Motor neuron (in vitro differentiated cells): Measurements from ENCODE around the gene MRTO4. TPM values are rescaled to one million over a fixed set of nuclear protein-coding genes. Genes with fewer than 3 reads are reported as not detected.
"Not testable (repeated sequence)": the region's sequence is repeated elsewhere in the genome, so short reads cannot be mapped to it uniquely, and the experiment has no call there.

Experiments
- ATAC-seq, 8 experiments: fragments of 200-7000 bp; cut with Tn5 transposase; replicated peaks in 6 of 8; 2 replicates each; pipeline ENCODE4 v1.8.0; 2021; ENCODE audit warnings: mild to moderate bottlenecking in 8 of 8, moderate library complexity in 8 of 8
- H3K27ac ChIP-seq, 2 donors: fragments of 250-450 bp; sonication (Bioruptor Pico); 2 replicates each; pipeline ENCODE4 v1.9.0; 2021; ENCODE audit warnings: antibody characterized with exemption in 2 of 2, mild to moderate bottlenecking in 2 of 2, moderate library complexity in 1 of 2
- H3K4me1 ChIP-seq, 2 donors: fragments of 250-450 bp; sonication (Bioruptor Pico); replicated peaks in 1 of 2; 2 replicates each; pipeline ENCODE4 v1.6.1; 2021; ENCODE audit warnings: antibody characterized with exemption in 2 of 2, mild to moderate bottlenecking in 2 of 2, moderate library complexity in 1 of 2
- H3K4me3 ChIP-seq, 5 donors: fragments of 250-450 bp; sonication (Bioruptor Pico); 2 replicates each; pipeline ENCODE4 v1.9.0; 2021; ENCODE audit warnings: antibody characterized with exemption in 5 of 5, mild to moderate bottlenecking in 5 of 5, moderate library complexity in 4 of 5
- WGBS, 10 experiments: fragments of 450-650 bp; shearing (Covaris generic); methylation state at CpG; one replicate each; pipeline ENCODE4 v1.0.0; 2022; 5-methylcytosine and 5-hydroxymethylcytosine counted together
- in situ Hi-C, 9 experiments: fragments of 400-800 bp; cut with MboI; loops; one replicate each; pipeline ENCODE4 v1.15.0; 2021; ENCODE audit warnings: low sequenced_read_pairs in 9 of 9, low pct_unique_long_range_greater_than_20kb in 2 of 9; ENCODE audit not compliant: unreplicated experiment in 9 of 9
- total RNA-seq, 8 experiments: library from RNA; unstranded; fragments of 300-600 nt; gene quantifications; 2 replicates each; pipeline versions ENCODE4 v1.2.3 to v1.2.4, GENCODE V29; 2022

Gene MRTO4
- total RNA-seq, 8 experiments from 2014 or later = 32.1 to 67.3 (median 35.7) TPM

- no peak for ATAC-seq
- no peak overlapping the region for H3K27ac ChIP-seq
- in situ Hi-C loops = no loop called here
- H3K4me1 ChIP-seq = no peaks in the 10 kb centered on the region
- H3K4me3 ChIP-seq = no peak overlapping the region
- 58 to 81% (median 76%) methylated on average over 1 to 11 of the region's 11 CpGs; no CpG with 5 or more reads in 1 of the 10 experiments for WGBS, 10 experiments
Measured at GRCh38 chr1:19268445-19268844, 16.8 kb downstream of the MRTO4 start.

- WGBS, 10 experiments = 31 to 90% (median 64%) methylated on average over 1 to 5 of the region's 9 CpGs; no CpG with 5 or more reads in 2 of the 10 experiments
Measured at GRCh38 chr1:19269427-19270342, 18.1 kb downstream of the MRTO4 start.

GRCh38 chr1:19270343-19270730 lies 18.7 kb downstream of the MRTO4 start:
- ATAC-seq = peak in 3 of 8 experiments; percentile 47 to 84 (median 52)
- H3K4me1 ChIP-seq, H3K4me3 ChIP-seq, in situ Hi-C loops, H3K27ac ChIP-seq: not testable (repeated sequence)
- WGBS, 10 experiments = 76% methylated on average over 6 of the region's 6 CpGs; no CpG with 5 or more reads in 9 of the 10 experiments

More at GRCh38 chr1:19269427-19270342, 18.1 kb downstream of the MRTO4 start:
- ATAC-seq, H3K27ac ChIP-seq, H3K4me1 ChIP-seq, in situ Hi-C loops, H3K4me3 ChIP-seq: not testable (repeated sequence)

GRCh38 chr1:19272064-19272463 lies 20.5 kb downstream of the MRTO4 start:
- no peaks in the 10 kb centered on the region for H3K4me1 ChIP-seq
- H3K27ac ChIP-seq = no peak overlapping the region
- in situ Hi-C loops = no loop called here
- ATAC-seq = peak in 3 of 8 experiments; percentile 66 to 70 (median 66)
- no peak overlapping the region for H3K4me3 ChIP-seq

- in situ Hi-C loops = no loop called here
- ATAC-seq = peak in 2 of 8 experiments; percentile 6 to 8
- Histone ChIP-seq H3K27ac (no peak overlapping the region), H3K4me1 (no peaks in the 10 kb centered on the region), H3K4me3 (no peak overlapping the region)
- WGBS, 10 experiments = 80 to 100% (median 90%) methylated on average over 1 to 9 of the region's 22 CpGs; no CpG with 5 or more reads in 3 of the 10 experiments
Measured at GRCh38 chr1:19273106-19273843, 21.7 kb downstream of the MRTO4 start.

- H3K4me1 ChIP-seq, in situ Hi-C loops, H3K4me3 ChIP-seq, H3K27ac ChIP-seq: not testable (repeated sequence)
- WGBS, 10 experiments = 20 to 100% (median 54%) methylated on average over 1 to 11 of the region's 66 CpGs; no CpG with 5 or more reads in 6 of the 10 experiments
- ATAC-seq = peak in 6 of 8 experiments; percentile 12 to 62 (median 40)
Measured at GRCh38 chr1:19273844-19274531, 22.4 kb downstream of the MRTO4 start.

- ATAC-seq = no peak
- 90 to 100% (median 92%) methylated on average over 2 to 5 of the region's 5 CpGs; no CpG with 5 or more reads in 2 of the 10 experiments for WGBS, 10 experiments
- no peak overlapping the region for H3K4me3 ChIP-seq
- in situ Hi-C loops = no loop called here
- H3K27ac ChIP-seq = no peak overlapping the region
- no peaks in the 10 kb centered on the region for H3K4me1 ChIP-seq
Measured at GRCh38 chr1:19274636-19275035, 23.0 kb downstream of the MRTO4 start.

- ATAC-seq = no peak
- WGBS, 10 experiments = 86 to 100% (median 94%) methylated on average over 1 to 9 of the region's 9 CpGs; no CpG with 5 or more reads in 4 of the 10 experiments
- H3K27ac ChIP-seq = no peak overlapping the region
- H3K4me1 ChIP-seq = no peaks in the 10 kb centered on the region
- in situ Hi-C loops = no loop called here
- H3K4me3 ChIP-seq = no peak overlapping the region
Measured at GRCh38 chr1:19283891-19284290, 32.3 kb downstream of the MRTO4 start.

GRCh38 chr1:19284881-19285280 lies 33.3 kb downstream of the MRTO4 start:
- 80 to 100% (median 87%) methylated on average over 1 to 7 of the region's 8 CpGs; no CpG with 5 or more reads in 1 of the 10 experiments for WGBS, 10 experiments
- Histone ChIP-seq H3K4me1 (no peaks in the 10 kb centered on the region), H3K27ac (no peak overlapping the region), H3K4me3 (no peak overlapping the region)
- no peak for ATAC-seq
- in situ Hi-C loops = no loop called here

GRCh38 chr1:19285366-19285765 lies 33.8 kb downstream of the MRTO4 start:
- H3K27ac ChIP-seq, H3K4me1 ChIP-seq, ATAC-seq, H3K4me3 ChIP-seq, in situ Hi-C loops: not testable (repeated sequence)
- WGBS, 10 experiments = 100% methylated on average over 1 of the region's 3 CpGs; no CpG with 5 or more reads in 9 of the 10 experiments

GRCh38 chr1:19285807-19286206 lies 34.2 kb downstream of the MRTO4 start:
- H3K4me1 ChIP-seq, H3K27ac ChIP-seq, ATAC-seq, H3K4me3 ChIP-seq, in situ Hi-C loops: not testable (repeated sequence)
- 20% methylated on average over 1 of the region's 3 CpGs; no CpG with 5 or more reads in 9 of the 10 experiments for WGBS, 10 experiments

GRCh38 chr1:19287436-19288185 lies 36.0 kb downstream of the MRTO4 start:
- Histone ChIP-seq H3K27ac (no peak overlapping the region), H3K4me1 (no peaks in the 10 kb centered on the region), H3K4me3 (no peak overlapping the region)
- in situ Hi-C loops = no loop called here
- ATAC-seq = no peak
- 90 to 100% (median 98%) methylated on average over 1 to 12 of the region's 13 CpGs; no CpG with 5 or more reads in 3 of the 10 experiments for WGBS, 10 experiments
